K562 (cell line): ENCODE results near the gene JMJD1C. TPM values are rescaled to one million over a fixed set of nuclear protein-coding genes. Genes with fewer than 3 reads are reported as not detected.

Experiments used
- BACH1 ChIP-seq: fragments of 200-800 bp; sonication (Bioruptor generic); IDR thresholded peaks from 2 replicates; pipeline ENCODE4 v1.6.1; 2016; ENCODE audit warnings: missing genetic modification characterization, missing compliant biosample characterization
- BRD4 ChIP-seq: fragments of 200-600 bp; sonication (generic); IDR thresholded peaks from 2 replicates; pipeline ENCODE4 v1.6.1; 2017; ENCODE audit warnings: inconsistent platforms
- CTBP1 ChIP-seq: fragments of 450-650 bp; IDR thresholded peaks from 2 replicates; pipeline ENCODE4 v1.6.1; 2016; ENCODE audit warnings: borderline replicate concordance
- FOXJ3 ChIP-seq: sonication (generic); formaldehyde crosslinking; IDR thresholded peaks from 2 replicates; pipeline ENCODE4 v1.4.0; 2020; ENCODE audit warnings: mild to moderate bottlenecking, missing genetic modification reagents
- FOXM1 ChIP-seq, 2 experiments: fragments of 450-650 bp in 1 of 2; sonication (generic) in 1 of 2; formaldehyde crosslinking in 1 of 2; IDR thresholded peaks; 2 replicates each; pipeline versions ENCODE4 v1.6.1 to v1.9.0; 2017 to 2022; ENCODE audit warnings: low read depth in 2 of 2, mild to moderate bottlenecking in 2 of 2, missing genetic modification reagents in 1 of 2, moderate library complexity in 1 of 2
- GTF2E2 ChIP-seq: fragments of 200-800 bp; sonication (Bioruptor generic); IDR thresholded peaks from 2 replicates; pipeline ENCODE4 v1.6.1; 2016; ENCODE audit warnings: missing genetic modification characterization, missing compliant biosample characterization
- HCFC1 ChIP-seq: IDR thresholded peaks from 2 replicates; pipeline ENCODE4 v1.6.1; 2012; ENCODE audit warnings: low read depth, low read length, improper control_type of control experiment
- IFI16 ChIP-seq: fragments of 250-450 bp; sonication (Bioruptor Pico); IDR thresholded peaks from 2 replicates; pipeline ENCODE4 v2.1.2; 2022; ENCODE audit warnings: mild to moderate bottlenecking, inconsistent platforms
- IRF2 ChIP-seq: sonication (generic); formaldehyde crosslinking; IDR thresholded peaks from 2 replicates; pipeline ENCODE4 v1.8.1; 2022; ENCODE audit warnings: mild to moderate bottlenecking, missing genetic modification reagents
- MCM5 ChIP-seq: fragments of 450-650 bp; IDR thresholded peaks from 2 replicates; pipeline ENCODE4 v1.6.1; 2016; ENCODE audit warnings: low read depth
- NFE2L1 ChIP-seq: fragments of 450-650 bp; IDR thresholded peaks from 2 replicates; pipeline ENCODE4 v1.6.1; 2016; ENCODE audit warnings: missing genetic modification characterization, low read depth, mild to moderate bottlenecking, missing compliant biosample characterization, moderate library complexity, borderline replicate concordance
- NFYB ChIP-seq: IDR thresholded peaks from 2 replicates; pipeline ENCODE4 v1.6.1; 2011; ENCODE audit warnings: mild to moderate bottlenecking, moderate library complexity; ENCODE audit not compliant: insufficient read length; ENCODE audit errors: extremely low read depth
- RUNX1 ChIP-seq: sonication (generic); IDR thresholded peaks from 2 replicates; pipeline ENCODE4 v1.6.1; 2016; ENCODE audit warnings: antibody characterized with exemption, low read depth
- SFPQ ChIP-seq: fragments of 200-400 bp; formaldehyde crosslinking; IDR thresholded peaks from 2 replicates; pipeline ENCODE4 v1.6.1; 2017; ENCODE audit warnings: mild to moderate bottlenecking, low read depth, low read length, moderate library complexity
- SLC30A9 ChIP-seq: fragments of 250-450 bp; sonication (Bioruptor Pico); IDR thresholded peaks from 2 replicates; pipeline ENCODE4 v1.8.0; 2022; ENCODE audit warnings: mild to moderate bottlenecking, moderate library complexity
- SMARCB1 ChIP-seq: IDR thresholded peaks from 2 replicates; pipeline ENCODE4 v1.6.1; 2011; ENCODE audit warnings: improper control_type of control experiment, low read depth; ENCODE audit not compliant: insufficient read length
- SNRNP70 ChIP-seq: fragments of 200-400 bp; formaldehyde crosslinking; optimal IDR thresholded peaks from 2 replicates; pipeline ENCODE3; 2017; ENCODE audit warnings: low read depth, low read length
- SRSF7 ChIP-seq: fragments of 200-400 bp; formaldehyde crosslinking; optimal IDR thresholded peaks from 2 replicates; pipeline ENCODE3; 2017; ENCODE audit warnings: mild to moderate bottlenecking, low read depth, low read length
- YBX1 ChIP-seq: fragments of 450-650 bp; IDR thresholded peaks from 2 replicates; pipeline ENCODE4 v1.7.1; 2016; ENCODE audit warnings: mild to moderate bottlenecking
- ZFP30 ChIP-seq: fragments of 250-450 bp; sonication (Bioruptor Pico); IDR thresholded peaks from 2 replicates; pipeline ENCODE4 v1.8.0; 2022; ENCODE audit warnings: moderate library complexity, mild to moderate bottlenecking, inconsistent platforms, borderline replicate concordance
- ZFP91 ChIP-seq: sonication (generic); formaldehyde crosslinking; IDR thresholded peaks from 2 replicates; pipeline ENCODE4 v1.8.0; 2022; ENCODE audit warnings: mild to moderate bottlenecking, missing genetic modification reagents
- ZNF785 ChIP-seq: fragments of 250-450 bp; sonication (Bioruptor Pico); IDR thresholded peaks from 2 replicates; pipeline ENCODE4 v1.4.0; 2020; ENCODE audit warnings: mild to moderate bottlenecking
- ZNF79 ChIP-seq: fragments of 250-450 bp; sonication (Bioruptor Pico); IDR thresholded peaks from 2 replicates; pipeline ENCODE4 v1.4.0; 2020; ENCODE audit warnings: low read depth, mild to moderate bottlenecking, moderate library complexity
- polyA plus RNA-seq, 8 experiments: library from polyadenylated mRNA; depleted of rRNA in 4 of 8; stranded (reverse) in 5 of 8; unstranded in 3 of 8; fragments of >200 nt; fragmentation: Nextera tagmentation in 2 of 8; fragmentation: Illumina TruSeq in 1 of 8; extraction: Ambion mirVana in 2 of 8; extraction: Trizol in 1 of 8; gene quantifications; 2 replicates each; pipeline versions ENCODE4 v1.2.1 to v1.2.3, GENCODE V29; 2011 to 2014; ENCODE audit warnings: inconsistent platforms in 1 of 8, missing spikeins in 1 of 8
- total RNA-seq, 7 experiments: library from RNA; depleted of rRNA in 6 of 7; stranded (reverse); fragments of >200 nt in 6 of 7; fragmentation: Illumina TruSeq in 2 of 7; extraction: Trizol in 2 of 7; gene quantifications; 2 replicates each; pipeline versions ENCODE4 v1.2.1 to v1.2.3, GENCODE V29; 2011 to 2021; ENCODE audit warnings: low replicate concordance in 1 of 7
- TF ChIP-seq, protein P1 (sequence below), 3 experiments: IDR thresholded peaks in 2 of 3; conservative IDR thresholded peaks in 1 of 3; 2 replicates each; pipeline ENCODE4 v1.5.1; 2011 to 2012; ENCODE audit warnings: low read length in 3 of 3, mild to moderate bottlenecking in 3 of 3, control low read depth in 2 of 3, improper control_type of control experiment in 1 of 3, inconsistent platforms in 1 of 3, low read depth in 1 of 3, mixed read lengths in 1 of 3, moderate library complexity in 1 of 3; ENCODE audit not compliant: insufficient read depth in 2 of 3

The JMJD1C gene
- total and polyA plus RNA-seq, 9 of the 15 experiments (the other 6 are each of a cell fraction or from before 2014, with no cell fraction given): 25.3 to 68.0 (median 47.2) TPM

- TF ChIP-seq ZFP91 (CRISPR knock-in tag) (no peak), SRSF7 (no peak), ZFP30 (CRISPR knock-in tag) (no peak), BRD4 (peak; percentile 49; the same call in 1 of the 2 replicates), NFYB (peak; percentile 10), SMARCB1 (no peak), SFPQ (no peak), CTBP1 (peak; percentile 86; the same call in 1 of the 2 replicates), HCFC1 (peak; percentile 56), NFE2L1 (tag) (no peak), ZNF79 (CRISPR knock-in tag) (no peak), FOXM1 (IDR thresholded peaks at IDR 0.05; ENCODE audit: low read depth) (no peak), FOXM1 (CRISPR knock-in tag; IDR thresholded peaks at IDR 0.05; ENCODE audit: low read depth) (peak; percentile 58; the same call in 1 of the 2 replicates), SNRNP70 (no peak), SLC30A9 (no peak), IRF2 (CRISPR knock-in tag) (no peak), MCM5 (no peak), BACH1 (peak; percentile 73; the same call in 1 of the 2 replicates), IFI16 (no peak), ZNF785 (no peak), FOXJ3 (CRISPR knock-in tag) (no peak), YBX1 (no peak), RUNX1 (no peak), GTF2E2 (tag) (0 out of 2 replicates have a peak, but pooled peaks have one; percentile 45)
- TF ChIP-seq, protein P1, sequence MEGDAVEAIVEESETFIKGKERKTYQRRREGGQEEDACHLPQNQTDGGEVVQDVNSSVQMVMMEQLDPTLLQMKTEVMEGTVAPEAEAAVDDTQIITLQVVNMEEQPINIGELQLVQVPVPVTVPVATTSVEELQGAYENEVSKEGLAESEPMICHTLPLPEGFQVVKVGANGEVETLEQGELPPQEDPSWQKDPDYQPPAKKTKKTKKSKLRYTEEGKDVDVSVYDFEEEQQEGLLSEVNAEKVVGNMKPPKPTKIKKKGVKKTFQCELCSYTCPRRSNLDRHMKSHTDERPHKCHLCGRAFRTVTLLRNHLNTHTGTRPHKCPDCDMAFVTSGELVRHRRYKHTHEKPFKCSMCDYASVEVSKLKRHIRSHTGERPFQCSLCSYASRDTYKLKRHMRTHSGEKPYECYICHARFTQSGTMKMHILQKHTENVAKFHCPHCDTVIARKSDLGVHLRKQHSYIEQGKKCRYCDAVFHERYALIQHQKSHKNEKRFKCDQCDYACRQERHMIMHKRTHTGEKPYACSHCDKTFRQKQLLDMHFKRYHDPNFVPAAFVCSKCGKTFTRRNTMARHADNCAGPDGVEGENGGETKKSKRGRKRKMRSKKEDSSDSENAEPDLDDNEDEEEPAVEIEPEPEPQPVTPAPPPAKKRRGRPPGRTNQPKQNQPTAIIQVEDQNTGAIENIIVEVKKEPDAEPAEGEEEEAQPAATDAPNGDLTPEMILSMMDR (IDR thresholded peaks at IDR 0.05 in 2 of 3, conservative IDR thresholded peaks at IDR 0.05 in 1 of 3; ENCODE audit: insufficient read depth in 2 of 3, low read depth in 1 of 3, low read length in 3 of 3): peak in 2 of 3 experiments; percentile 46 to 55; a peak in 4 of 6 replicates
Observed at GRCh38 chr10:63133056-63133820, 332.5 kb downstream of the JMJD1C start, which contains the start of gene NRBF2 (continued).
